Measurements from ENCODE around the gene VPS11. TPM values are rescaled to one million over a fixed set of nuclear protein-coding genes. Genes with fewer than 3 reads are reported as not detected.

The VPS11 gene
- total and polyA plus RNA-seq, 2 experiments from 2014 or later: 11.5 to 13.4 TPM

- TF ChIP-seq CTCF (conservative IDR thresholded peaks at IDR 0.05; ENCODE audit: low read depth in 2 of 2): no peak
- no peak for TF ChIP-seq STAT1 (IDR thresholded peaks at IDR 0.05; ENCODE audit: unreplicated experiment)
- no peak for TF ChIP-seq ZNF114 (CRISPR knock-in tag; IDR thresholded peaks at IDR 0.05)
- no peak for TF ChIP-seq ZNF462 (CRISPR knock-in tag; IDR thresholded peaks at IDR 0.05)
- TF ChIP-seq ETS1 (IDR thresholded peaks at IDR 0.05): no peak
Measured at GRCh38 chr11:119117004-119117706, 49.5 kb downstream of the VPS11 start (continued).

- Histone ChIP-seq H4K20me1 (replicated peaks; ENCODE audit: insufficient read depth) (peaks cover 8% of the 10 kb centered on the region; the same call in 1 of the 2 replicates), H3K27me3 (ENCODE audit: insufficient read depth) (no peaks in the 10 kb centered on the region), H3K36me3 (ENCODE audit: insufficient read depth) (no peaks in the 10 kb centered on the region), H3K4me1 (ENCODE audit: insufficient read depth) (peaks cover 19% of the 10 kb centered on the region), H3K4me3 (no peak overlapping the region), H2AFZ (no peak overlapping the region), H3K79me2 (replicated peaks; ENCODE audit: insufficient read depth) (peaks cover 16% of the 10 kb centered on the region), H3K4me2 (no peak overlapping the region), H3K27ac (ENCODE audit: low read depth) (no peak overlapping the region), H3F3A (replicated peaks; ENCODE audit: low read depth) (peaks cover 3% of the 10 kb centered on the region; the same call in 1 of the 2 replicates), H3K9me2 (ENCODE audit: insufficient read depth) (no peaks in the 10 kb centered on the region)
- peaks cover 3% of the 10 kb centered on the region; the same call in 1 of the 3 replicates for H3K36me3 Mint-ChIP-seq (ENCODE audit: low read depth)
- ATAC-seq (no peak), DNase-seq (ENCODE audit: low spot score) (no peak)
- no peaks in the 10 kb centered on the region for H3K9me3 Mint-ChIP-seq
- H3K4me1 Mint-ChIP-seq: peaks cover 18% of the 10 kb centered on the region
- H3K27ac Mint-ChIP-seq: no peak overlapping the region
- peaks cover 15% of the 10 kb centered on the region for H3K27me3 Mint-ChIP-seq (ENCODE audit: insufficient read depth, low read depth, poor library complexity)
- no peak overlapping the region for H3K4me3 Mint-ChIP-seq
- TF ChIP-seq JUNB (IDR thresholded peaks at IDR 0.05; ENCODE audit: unreplicated experiment) (no peak), CREB1 (CRISPR knock-in tag; IDR thresholded peaks at IDR 0.05; ENCODE audit: low read depth) (no peak)
Measured at GRCh38 chr11:119118227-119118626, 50.6 kb downstream of the VPS11 start.

Measured in GM23338 (cell line).